Ishikawa (cell line): Measurements from ENCODE around the gene ARHGEF7.

ENCODE experiments used
- EP300 ChIP-seq: IDR thresholded peaks from 2 replicates; pipeline ENCODE4 v1.6.1; 2012; ENCODE audit warnings: borderline replicate concordance
- MAX ChIP-seq: IDR thresholded peaks from 2 replicates; pipeline ENCODE4 v1.6.1; 2012
- NFIC ChIP-seq: IDR thresholded peaks from 2 replicates; pipeline ENCODE4 v1.6.1; 2012

- TF ChIP-seq NFIC (no peak), MAX (no peak), EP300 (no peak)
Measured at GRCh38 chr13:111143865-111144540, 28.9 kb downstream of the ARHGEF7 start.
